GM18873 (cell line): ENCODE results near the gene OBP2A.
"Not testable (repeated sequence)": the region's sequence is repeated elsewhere in the genome, so short reads cannot be mapped to it uniquely, and the experiment has no call there.

Experiments used
- ATAC-seq: cut with Tn5 transposase; IDR thresholded peaks from one replicate; pipeline ENCODE4 v1.9.1; 2021; ENCODE audit warnings: mild to moderate bottlenecking, moderate library complexity, moderate number of reproducible peaks; ENCODE audit not compliant: unreplicated experiment, low FRiP score

OBP2A gene

GRCh38 chr9:135526089-135526729, 19.7 kb upstream of the OBP2A start:
- ATAC-seq, result no peak

DNA sequence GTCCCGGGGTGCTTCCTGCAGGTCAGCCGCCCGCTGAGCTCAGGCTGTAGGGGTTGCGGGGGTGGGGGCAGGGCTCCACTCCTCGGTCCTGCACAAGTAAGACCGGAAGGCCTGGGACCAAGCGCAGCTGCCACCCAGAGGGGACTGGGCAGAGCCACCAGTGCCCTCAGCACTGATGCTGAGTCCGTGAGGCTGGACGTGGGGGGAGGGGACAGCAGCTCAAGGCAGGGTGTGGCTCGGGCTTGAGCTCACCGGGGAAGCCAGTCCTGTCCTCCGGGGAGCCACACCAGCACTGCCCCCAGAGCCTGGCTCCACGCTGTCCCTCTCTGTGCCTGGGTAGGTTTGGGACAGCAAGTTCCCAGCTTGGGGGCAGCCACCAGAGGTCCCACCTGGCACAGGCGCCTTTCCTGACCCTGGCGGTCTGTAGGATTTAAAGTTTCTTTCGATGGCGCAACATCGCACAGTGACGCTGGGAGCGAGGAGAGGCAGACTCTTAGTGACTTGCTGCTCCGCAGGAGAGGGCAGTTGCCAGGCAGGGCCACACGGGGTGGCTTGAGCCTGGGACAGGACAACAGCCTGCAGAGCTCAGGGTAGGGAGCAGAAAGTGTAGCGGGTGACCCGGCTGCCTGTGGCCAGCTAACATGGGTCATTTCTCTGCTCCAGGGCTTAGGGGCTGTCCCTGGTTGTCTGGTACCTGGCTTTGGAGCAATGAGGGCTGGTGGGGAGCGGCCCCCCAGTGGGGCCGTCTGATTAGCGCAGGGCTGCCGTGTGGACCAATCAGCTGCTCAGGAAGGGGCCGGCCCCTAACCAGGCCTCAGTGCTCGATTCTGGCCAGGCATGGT, 19.0 kb upstream of the OBP2A start:
- ATAC-seq, result no peak

GRCh38 chr9:135528842-135529435, 17.0 kb upstream of the OBP2A start:
- not testable (repeated sequence) for ATAC-seq

GRCh38 chr9:135530146-135530545, 15.8 kb upstream of the OBP2A start:
- ATAC-seq, result no peak

DNA sequence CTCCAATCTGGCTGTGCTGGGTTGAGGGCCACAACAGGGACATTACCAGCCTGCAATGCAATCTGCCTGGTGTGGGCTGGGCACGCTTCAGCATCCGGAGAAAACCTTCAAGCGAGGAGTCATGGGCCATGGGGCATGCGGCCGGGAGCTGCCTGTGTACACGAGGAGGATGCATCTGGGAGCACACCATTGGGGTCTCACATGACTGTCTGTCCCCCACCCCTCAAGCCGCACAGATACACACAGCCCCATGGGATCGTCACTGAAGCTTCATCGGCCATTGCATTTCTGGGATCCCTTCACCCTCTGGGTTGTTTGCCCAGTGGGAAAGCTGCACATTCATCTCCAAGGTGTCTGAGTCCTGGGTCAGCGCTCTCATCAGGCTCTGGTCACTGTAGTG, 14.8 kb upstream of the OBP2A start:
- no peak for ATAC-seq

DNA sequence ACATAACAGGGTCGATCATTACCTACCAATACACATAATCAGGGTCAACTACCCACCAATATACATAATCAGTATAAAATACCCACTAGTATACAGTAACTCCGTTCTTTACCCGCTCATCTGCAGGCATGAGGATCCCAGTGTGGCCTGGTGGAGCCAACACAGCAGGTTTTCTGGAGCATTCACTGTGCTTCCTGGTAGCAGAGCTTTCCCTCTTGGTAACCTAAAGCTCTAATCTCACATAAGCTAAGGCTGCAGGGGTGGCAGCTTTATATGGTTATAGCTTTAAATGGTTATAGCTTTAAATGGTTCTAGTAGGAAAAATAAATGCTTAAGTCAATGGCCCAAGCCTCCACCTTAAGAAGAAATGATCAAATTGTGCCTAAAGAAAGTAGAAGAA, 12.8 kb upstream of the OBP2A start:
- no peak for ATAC-seq

DNA sequence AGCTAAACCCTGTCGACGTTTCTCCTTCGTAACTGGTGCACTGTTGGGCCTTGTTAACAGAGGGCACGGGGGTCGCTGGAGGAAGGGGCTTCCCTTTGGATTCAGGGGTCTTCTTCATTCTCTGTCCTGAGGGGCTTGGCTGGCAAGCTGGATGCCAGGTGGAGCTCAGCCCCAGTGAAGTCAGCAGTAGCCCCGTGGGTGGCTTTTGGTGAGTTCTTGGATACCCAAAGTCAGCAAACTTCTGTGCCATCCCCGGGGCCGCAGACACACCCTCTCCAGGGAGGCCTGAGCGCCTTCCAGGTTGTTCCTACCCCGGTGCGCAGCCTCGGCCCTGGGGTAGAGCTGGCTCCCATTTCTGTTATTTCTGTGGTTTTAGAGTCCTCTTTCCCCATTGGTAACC, 12.3 kb upstream of the OBP2A start:
- no peak for ATAC-seq

DNA sequence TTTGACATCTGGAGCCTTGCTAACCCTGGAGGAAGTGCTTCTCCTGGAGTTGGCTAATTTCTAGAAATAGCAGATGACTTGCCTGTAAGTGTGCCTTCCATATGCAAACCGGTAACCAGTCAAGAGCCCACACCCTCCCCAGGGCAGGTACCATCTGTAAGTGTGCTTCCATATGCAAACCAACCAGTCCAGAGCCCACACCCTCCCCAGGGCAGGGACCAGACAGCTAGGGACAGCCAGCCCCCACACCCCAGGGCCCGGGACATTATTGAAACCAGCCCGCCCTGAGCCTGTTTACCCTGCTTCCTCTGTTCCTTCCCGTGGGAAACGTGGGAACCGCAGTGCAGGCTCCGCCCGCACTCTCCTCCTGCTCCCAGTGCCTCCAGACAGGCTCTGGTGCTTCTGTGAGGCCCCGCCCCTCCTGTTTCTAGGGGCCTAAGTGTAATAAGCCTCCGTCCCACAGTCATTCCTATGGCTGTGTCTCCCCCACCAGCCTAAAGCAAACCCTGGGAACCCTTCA, 11.7 kb upstream of the OBP2A start:
- ATAC-seq, result not testable (repeated sequence)

- ATAC-seq, result not testable (repeated sequence)
Measured at GRCh38 chr9:135534826-135535225, 11.1 kb upstream of the OBP2A start.

DNA sequence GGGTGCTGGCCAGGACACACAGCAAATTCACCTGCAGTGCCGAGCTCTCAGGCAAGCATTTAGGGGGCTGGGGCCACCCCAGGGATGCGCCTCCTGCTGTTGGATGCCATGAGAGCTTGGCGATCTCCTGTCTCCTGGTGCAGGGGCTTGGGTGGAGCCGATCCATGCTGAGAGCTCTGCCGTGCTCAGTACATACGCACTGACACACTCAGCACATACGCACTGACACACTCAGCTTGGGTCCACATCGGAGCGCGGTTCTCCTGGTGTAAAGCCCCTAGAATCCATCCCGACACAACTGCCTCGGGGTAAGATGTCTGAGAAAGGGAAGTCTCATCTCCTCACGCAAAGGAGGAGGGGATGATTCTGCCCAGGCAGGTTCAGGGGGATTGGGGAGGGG, 10.3 kb upstream of the OBP2A start:
- not testable (repeated sequence) for ATAC-seq

DNA sequence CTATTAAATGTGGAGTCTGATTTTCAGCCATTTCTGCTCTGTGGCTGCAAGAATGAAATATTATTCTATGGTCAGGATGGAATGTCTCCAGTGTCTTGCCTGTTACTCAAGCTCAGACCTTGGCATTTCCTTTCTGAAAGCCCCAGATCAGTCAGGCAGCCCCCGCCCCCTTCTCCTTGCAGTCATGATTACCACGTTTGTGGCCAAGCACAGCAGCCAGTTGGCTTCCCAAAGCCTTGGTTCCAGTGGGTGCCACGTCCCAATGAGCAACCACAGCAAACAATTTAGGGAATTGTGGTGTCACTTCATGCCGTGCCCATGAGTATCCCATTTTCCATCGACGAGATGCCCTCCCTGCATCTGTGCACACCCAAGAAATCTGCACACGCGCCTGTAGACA, 9.7 kb upstream of the OBP2A start:
- no peak for ATAC-seq

- ATAC-seq, result not testable (repeated sequence)
Measured at GRCh38 chr9:135543262-135543894, 2.5 kb upstream of the OBP2A start.

GRCh38 chr9:135544981-135545635, 818 bp upstream of the OBP2A start:
- no peak for ATAC-seq

DNA sequence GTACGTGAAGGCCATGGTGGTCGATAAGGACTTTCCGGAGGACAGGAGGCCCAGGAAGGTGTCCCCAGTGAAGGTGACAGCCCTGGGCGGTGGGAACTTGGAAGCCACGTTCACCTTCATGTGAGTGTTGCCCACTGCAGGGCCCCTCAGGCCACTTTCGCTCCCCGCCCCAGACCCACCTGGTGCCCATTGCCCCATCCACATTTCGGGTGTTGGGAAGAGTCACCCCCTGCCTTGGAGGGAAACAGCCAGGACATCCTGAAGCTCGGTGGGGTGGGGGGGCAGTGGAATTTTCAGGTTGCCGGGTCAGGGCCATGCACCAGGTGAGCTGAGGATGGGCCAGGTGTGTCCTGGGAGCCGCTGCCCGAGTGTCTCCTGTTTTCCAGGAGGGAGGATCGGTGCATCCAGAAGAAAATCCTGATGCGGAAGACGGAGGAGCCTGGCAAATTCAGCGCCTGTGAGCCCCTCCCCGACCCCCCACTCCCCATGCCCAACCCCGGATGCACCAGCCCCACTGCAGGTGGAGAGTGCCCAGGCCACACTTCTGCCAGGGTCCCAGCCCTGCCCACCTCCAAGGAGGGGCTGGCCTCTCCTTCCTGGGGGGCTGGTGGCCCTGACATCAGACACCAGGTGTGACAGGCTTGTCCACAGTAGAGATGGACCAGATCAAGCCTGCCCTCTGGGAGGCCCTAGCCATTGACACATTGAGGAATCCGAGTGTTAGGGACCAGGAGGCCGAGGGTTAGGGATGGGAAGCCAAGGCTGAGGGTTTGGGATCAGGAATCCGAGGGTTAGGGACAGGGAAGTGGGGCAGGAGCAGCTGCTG, 1.1 kb downstream of the OBP2A start:
- ATAC-seq, result not testable (repeated sequence)

DNA sequence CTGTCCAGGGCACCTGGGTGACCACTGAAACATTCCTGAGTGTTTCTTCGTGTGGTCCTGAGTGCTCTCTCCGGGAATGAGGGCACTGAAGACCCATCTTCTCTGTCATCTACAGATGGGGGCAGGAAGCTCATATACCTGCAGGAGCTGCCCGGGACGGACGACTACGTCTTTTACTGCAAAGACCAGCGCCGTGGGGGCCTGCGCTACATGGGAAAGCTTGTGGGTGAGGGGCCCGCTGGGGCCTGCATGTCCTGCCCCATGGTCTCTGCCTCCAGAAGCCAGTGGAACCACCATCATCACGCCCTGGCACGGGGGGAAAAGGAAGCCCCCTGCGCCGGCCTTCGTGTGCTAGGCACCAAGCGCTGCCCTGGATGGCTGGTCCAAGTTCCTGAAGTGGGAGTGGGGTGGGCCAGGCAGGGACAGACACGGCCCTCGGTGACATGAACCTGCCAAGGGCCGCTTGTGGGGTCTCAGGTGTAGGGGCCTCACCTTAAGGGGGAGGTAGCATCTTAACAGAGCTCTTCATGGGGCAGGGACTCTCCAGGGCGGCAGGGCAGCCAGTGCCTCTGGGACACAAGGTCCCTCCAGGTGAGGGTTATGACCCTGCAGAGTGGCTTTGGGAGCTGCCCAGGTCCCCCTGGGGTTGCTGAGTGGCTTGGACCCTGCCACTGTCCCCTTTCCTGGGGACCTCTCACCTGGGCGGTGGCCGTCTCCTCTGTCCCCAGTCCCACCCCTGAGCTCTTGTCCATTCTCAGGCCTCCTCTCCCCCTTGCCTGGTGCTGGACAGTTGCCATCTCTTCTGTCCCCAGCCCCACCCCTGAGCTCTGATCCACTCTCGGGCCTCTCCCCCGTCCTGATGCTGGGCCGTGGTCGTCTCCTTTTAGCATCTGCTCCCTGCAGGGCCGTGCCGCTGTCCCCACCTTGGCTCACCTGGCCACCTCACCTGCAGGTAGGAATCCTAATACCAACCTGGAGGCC, 2.1 kb downstream of the OBP2A start:
- ATAC-seq, result no peak

- not testable (repeated sequence) for ATAC-seq
Measured at GRCh38 chr9:135549478-135550343, 3.8 kb downstream of the OBP2A start.

- no peak for ATAC-seq
Measured at GRCh38 chr9:135550344-135550918, 4.5 kb downstream of the OBP2A start.
